ENCODE measurements around the gene PARD3B. TPM values are rescaled to one million over a fixed set of nuclear protein-coding genes. Genes with fewer than 3 reads are reported as not detected.

The PARD3B gene
- total RNA-seq, 1 experiment from 2014 or later, result 2.0 TPM

DNA sequence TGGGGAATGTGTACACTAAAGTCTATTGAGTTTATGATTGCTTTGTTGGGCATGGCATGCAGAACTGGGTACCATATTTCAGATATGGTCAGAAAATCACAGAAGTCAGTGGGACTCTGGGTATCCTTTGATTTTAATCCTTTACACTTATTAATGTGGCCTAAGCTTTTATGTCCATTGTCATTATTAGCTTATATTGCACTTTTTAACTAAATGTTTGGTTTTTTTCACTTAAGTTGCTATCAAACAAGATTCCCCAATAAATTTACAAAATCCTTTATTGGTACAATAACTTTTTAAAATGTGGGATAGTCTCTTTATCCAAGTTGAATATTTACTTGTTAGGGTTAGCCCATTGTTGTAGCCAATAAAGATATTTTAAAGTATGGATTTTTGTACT lies 902.9 kb downstream of the PARD3B start:
- ATAC-seq (no peak), DNase-seq (ENCODE audit: low read depth, low spot score) (no peak)
- intact Hi-C loops (cut with micrococcal nuclease), result no loop called here
- BruUV-seq (replicated peaks), result no TSS peak
- no peaks in the 10 kb centered on the region for H3K27me3 ChIP-seq (ENCODE audit: insufficient read depth, low read length)
- H3K9me3 ChIP-seq (ENCODE audit: control insufficient read depth in 1 of 2, insufficient read depth in 1 of 2, low read depth in 1 of 2, low read length in 2 of 2), result no peaks in the 10 kb centered on the region
- H3K79me2 ChIP-seq (ENCODE audit: insufficient read depth, low read length), result no peaks in the 10 kb centered on the region
- no peaks in the 10 kb centered on the region for H4K20me1 ChIP-seq (ENCODE audit: insufficient read depth)
- CTCF ChIA-PET, result no interaction called here
- H3K4me2 ChIP-seq (ENCODE audit: low read length), result no peak overlapping the region
- H2AFZ ChIP-seq (ENCODE audit: low read depth, low read length, poor library complexity, severe bottlenecking), result no peak overlapping the region
- no peak overlapping the region for H3K27ac ChIP-seq (ENCODE audit: low read depth, low read length)
- no peak overlapping the region for H3K9ac ChIP-seq (ENCODE audit: low read length)
- POLR2A ChIA-PET, result no interaction called here
- no peaks in the 10 kb centered on the region for H3K4me1 ChIP-seq (ENCODE audit: control insufficient read depth in 1 of 2, insufficient read depth in 2 of 2, low read length in 2 of 2)
- H3K4me3 ChIP-seq (replicated peaks in 1 of 2; ENCODE audit: low read depth in 1 of 2, low read length in 2 of 2), result no peak overlapping the region
- RAD21 ChIA-PET (ENCODE audit: low non-redundant PET in 1 of 2, low total read pairs in 2 of 2, uncharacterized antibody in 2 of 2, unreplicated experiment in 2 of 2), result no interaction called here
- H3K36me3 ChIP-seq (ENCODE audit: control insufficient read depth in 1 of 2, insufficient read depth in 2 of 2, low read length in 2 of 2), result no peaks in the 10 kb centered on the region
- no peak for TF ChIP-seq POLR2A (IDR thresholded peaks at IDR 0.05; ENCODE audit: borderline replicate concordance, extremely low read depth, insufficient read depth, insufficient read length)
- TF ChIP-seq, protein P1, sequence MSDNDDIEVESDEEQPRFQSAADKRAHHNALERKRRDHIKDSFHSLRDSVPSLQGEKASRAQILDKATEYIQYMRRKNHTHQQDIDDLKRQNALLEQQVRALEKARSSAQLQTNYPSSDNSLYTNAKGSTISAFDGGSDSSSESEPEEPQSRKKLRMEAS (IDR thresholded peaks at IDR 0.05), result no peak
- TF ChIP-seq CBX3 (IDR thresholded peaks at IDR 0.05; ENCODE audit: low read depth), result no peak
- no peak for TF ChIP-seq YY1 (IDR thresholded peaks at IDR 0.05; ENCODE audit: extremely low read depth, insufficient replicate concordance, low read depth, low read length)
- TF ChIP-seq ELF1 (IDR thresholded peaks at IDR 0.05; ENCODE audit: borderline replicate concordance, low read depth), result no peak
- TF ChIP-seq, protein P2, sequence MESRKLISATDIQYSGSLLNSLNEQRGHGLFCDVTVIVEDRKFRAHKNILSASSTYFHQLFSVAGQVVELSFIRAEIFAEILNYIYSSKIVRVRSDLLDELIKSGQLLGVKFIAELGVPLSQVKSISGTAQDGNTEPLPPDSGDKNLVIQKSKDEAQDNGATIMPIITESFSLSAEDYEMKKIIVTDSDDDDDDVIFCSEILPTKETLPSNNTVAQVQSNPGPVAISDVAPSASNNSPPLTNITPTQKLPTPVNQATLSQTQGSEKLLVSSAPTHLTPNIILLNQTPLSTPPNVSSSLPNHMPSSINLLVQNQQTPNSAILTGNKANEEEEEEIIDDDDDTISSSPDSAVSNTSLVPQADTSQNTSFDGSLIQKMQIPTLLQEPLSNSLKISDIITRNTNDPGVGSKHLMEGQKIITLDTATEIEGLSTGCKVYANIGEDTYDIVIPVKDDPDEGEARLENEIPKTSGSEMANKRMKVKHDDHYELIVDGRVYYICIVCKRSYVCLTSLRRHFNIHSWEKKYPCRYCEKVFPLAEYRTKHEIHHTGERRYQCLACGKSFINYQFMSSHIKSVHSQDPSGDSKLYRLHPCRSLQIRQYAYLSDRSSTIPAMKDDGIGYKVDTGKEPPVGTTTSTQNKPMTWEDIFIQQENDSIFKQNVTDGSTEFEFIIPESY (IDR thresholded peaks at IDR 0.05; ENCODE audit: extremely low read depth, insufficient replicate concordance, low read length), result no peak
- no peak for TF ChIP-seq EZH2 (IDR thresholded peaks at IDR 0.05)
- TF ChIP-seq, protein P3, sequence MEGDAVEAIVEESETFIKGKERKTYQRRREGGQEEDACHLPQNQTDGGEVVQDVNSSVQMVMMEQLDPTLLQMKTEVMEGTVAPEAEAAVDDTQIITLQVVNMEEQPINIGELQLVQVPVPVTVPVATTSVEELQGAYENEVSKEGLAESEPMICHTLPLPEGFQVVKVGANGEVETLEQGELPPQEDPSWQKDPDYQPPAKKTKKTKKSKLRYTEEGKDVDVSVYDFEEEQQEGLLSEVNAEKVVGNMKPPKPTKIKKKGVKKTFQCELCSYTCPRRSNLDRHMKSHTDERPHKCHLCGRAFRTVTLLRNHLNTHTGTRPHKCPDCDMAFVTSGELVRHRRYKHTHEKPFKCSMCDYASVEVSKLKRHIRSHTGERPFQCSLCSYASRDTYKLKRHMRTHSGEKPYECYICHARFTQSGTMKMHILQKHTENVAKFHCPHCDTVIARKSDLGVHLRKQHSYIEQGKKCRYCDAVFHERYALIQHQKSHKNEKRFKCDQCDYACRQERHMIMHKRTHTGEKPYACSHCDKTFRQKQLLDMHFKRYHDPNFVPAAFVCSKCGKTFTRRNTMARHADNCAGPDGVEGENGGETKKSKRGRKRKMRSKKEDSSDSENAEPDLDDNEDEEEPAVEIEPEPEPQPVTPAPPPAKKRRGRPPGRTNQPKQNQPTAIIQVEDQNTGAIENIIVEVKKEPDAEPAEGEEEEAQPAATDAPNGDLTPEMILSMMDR (IDR thresholded peaks at IDR 0.05 in 2 of 3, conservative IDR thresholded peaks at IDR 0.05 in 1 of 3; ENCODE audit: borderline replicate concordance in 1 of 3, insufficient read depth in 1 of 3, low read depth in 2 of 3, low read length in 2 of 3), result no peak
- TF ChIP-seq ZNF274 (IDR thresholded peaks at IDR 0.05; ENCODE audit: low read depth, low read length), result no peak
- TF ChIP-seq ZFX (IDR thresholded peaks at IDR 0.05), result no peak
- TF ChIP-seq EZH2phosphoT487 (IDR thresholded peaks at IDR 0.05; ENCODE audit: borderline replicate concordance), result no peak
- no peak for TF ChIP-seq SRF (IDR thresholded peaks at IDR 0.05; ENCODE audit: low read depth)
- TF ChIP-seq SP1 (IDR thresholded peaks at IDR 0.05; ENCODE audit: low read depth), result no peak
- TF ChIP-seq JUND (IDR thresholded peaks at IDR 0.05), result no peak
- no peak for TF ChIP-seq CEBPB (IDR thresholded peaks at IDR 0.05; ENCODE audit: low read depth)
- no peak for TF ChIP-seq POLR2AphosphoS5 (IDR thresholded peaks at IDR 0.05; ENCODE audit: low read depth, low read length)
- TF ChIP-seq FOSL1 (IDR thresholded peaks at IDR 0.05; ENCODE audit: low read depth), result no peak
- no peak for TF ChIP-seq RAD21 (IDR thresholded peaks at IDR 0.05; ENCODE audit: low read depth)
- no peak for TF ChIP-seq EGR1 (IDR thresholded peaks at IDR 0.05; ENCODE audit: low read depth)
- no peak for TF ChIP-seq TCF7L2 (IDR thresholded peaks at IDR 0.05; ENCODE audit: borderline replicate concordance, extremely low read depth, insufficient read depth, insufficient read length)
- no peaks in the 10 kb centered on the region for H3K9me2 ChIP-seq (ENCODE audit: insufficient read depth)
